HepG2 (cell line): ENCODE measurements around the gene PRRT1B. TPM values are rescaled to one million over a fixed set of nuclear protein-coding genes. Genes with fewer than 3 reads are reported as not detected.

ENCODE experiments used
- ATF7-NPFF ChIP-seq: sonication (generic); formaldehyde crosslinking; IDR thresholded peaks from 2 replicates; pipeline ENCODE4 v1.8.1; 2023; ENCODE audit warnings: mild to moderate bottlenecking, low read depth, missing genetic modification reagents, moderate library complexity
- BRCA1 ChIP-seq: sonication (generic); formaldehyde crosslinking; IDR thresholded peaks from 2 replicates; pipeline ENCODE4 v1.4.0; 2020; ENCODE audit warnings: missing genetic modification reagents
- DNMT3B ChIP-seq: conservative IDR thresholded peaks from 2 replicates; pipeline ENCODE4 v1.6.1; 2016; ENCODE audit warnings: missing biosample characterization, control low read depth
- DPF2 ChIP-seq: sonication (generic); formaldehyde crosslinking; IDR thresholded peaks from 2 replicates; pipeline ENCODE4 v1.4.0; 2020; ENCODE audit warnings: mild to moderate bottlenecking, low read depth, missing genetic modification reagents, borderline replicate concordance
- HDAC1 ChIP-seq: sonication (generic); formaldehyde crosslinking; IDR thresholded peaks from 2 replicates; pipeline ENCODE4 v1.5.1; 2020; ENCODE audit warnings: mild to moderate bottlenecking, missing genetic modification reagents
- HMG20A ChIP-seq: IDR thresholded peaks from 2 replicates; pipeline ENCODE4 v1.6.1; 2016; ENCODE audit warnings: borderline replicate concordance
- KAT8 ChIP-seq: IDR thresholded peaks from 2 replicates; pipeline ENCODE4 v1.6.1; 2016; ENCODE audit warnings: missing genetic modification reagents, missing compliant biosample characterization
- KDM3A ChIP-seq: IDR thresholded peaks from 2 replicates; pipeline ENCODE4 v1.6.1; 2018; ENCODE audit warnings: low read depth, missing compliant biosample characterization
- KMT2A ChIP-seq: sonication (generic); formaldehyde crosslinking; IDR thresholded peaks from 2 replicates; pipeline ENCODE4 v1.4.0; 2020; ENCODE audit warnings: missing genetic modification reagents
- MTF2 ChIP-seq: sonication (generic); formaldehyde crosslinking; IDR thresholded peaks from 2 replicates; pipeline ENCODE4 v1.5.0; 2020; ENCODE audit warnings: missing genetic modification reagents, borderline replicate concordance
- RBAK ChIP-seq: sonication (generic); formaldehyde crosslinking; IDR thresholded peaks from 2 replicates; pipeline ENCODE4 v1.5.1; 2020; ENCODE audit warnings: mild to moderate bottlenecking, missing genetic modification reagents
- REPIN1 ChIP-seq: sonication (generic); formaldehyde crosslinking; IDR thresholded peaks from 2 replicates; pipeline ENCODE4 v1.8.0; 2022; ENCODE audit warnings: missing genetic modification reagents, low read depth, mild to moderate bottlenecking, borderline replicate concordance
- RORA ChIP-seq: sonication (generic); formaldehyde crosslinking; IDR thresholded peaks from 2 replicates; pipeline ENCODE4 v1.5.0; 2020; ENCODE audit warnings: mild to moderate bottlenecking, missing genetic modification reagents, moderate library complexity
- SAP130 ChIP-seq: IDR thresholded peaks from 2 replicates; pipeline ENCODE4 v1.6.1; 2016; ENCODE audit warnings: low read depth
- SOX13 ChIP-seq, 3 experiments: fragments of 450-650 bp in 1 of 3; sonication (generic) in 1 of 3; formaldehyde crosslinking in 1 of 3; IDR thresholded peaks in 2 of 3; conservative IDR thresholded peaks in 1 of 3; 2 replicates each; pipeline versions ENCODE4 v1.5.0 to v1.6.1; 2016 to 2020; ENCODE audit warnings: antibody characterized with exemption in 1 of 3, mild to moderate bottlenecking in 1 of 3, missing compliant biosample characterization in 1 of 3, missing genetic modification reagents in 1 of 3, moderate library complexity in 1 of 3
- SUZ12 ChIP-seq: fragments of 150-350 bp; IDR thresholded peaks from 2 replicates; pipeline ENCODE4 v1.6.1; 2014; ENCODE audit warnings: low read depth, low read length
- TEAD3 ChIP-seq: optimal IDR thresholded peaks from 2 replicates; pipeline ENCODE3; 2016; ENCODE audit warnings: borderline replicate concordance
- TEF ChIP-seq: sonication (generic); formaldehyde crosslinking; IDR thresholded peaks from 2 replicates; pipeline ENCODE4 v1.5.0; 2020; ENCODE audit warnings: missing genetic modification reagents
- ZNF253 ChIP-seq: sonication (generic); formaldehyde crosslinking; IDR thresholded peaks from 2 replicates; pipeline ENCODE4 v1.8.0; 2022; ENCODE audit warnings: mild to moderate bottlenecking, missing genetic modification reagents, borderline replicate concordance
- ZNF296 ChIP-seq: sonication (generic); formaldehyde crosslinking; conservative IDR thresholded peaks from 2 replicates; pipeline ENCODE4 v1.5.0; 2020; ENCODE audit warnings: mild to moderate bottlenecking, missing genetic modification reagents
- ZNF326 ChIP-seq: sonication (generic); formaldehyde crosslinking; IDR thresholded peaks from 2 replicates; pipeline ENCODE4 v1.4.0; 2020; ENCODE audit warnings: missing genetic modification reagents, borderline replicate concordance
- ZNF460 ChIP-seq: sonication (generic); formaldehyde crosslinking; IDR thresholded peaks from 2 replicates; pipeline ENCODE4 v1.5.1; 2020; ENCODE audit warnings: missing genetic modification reagents, mild to moderate bottlenecking, borderline replicate concordance
- ZNF557 ChIP-seq: sonication (generic); formaldehyde crosslinking; IDR thresholded peaks from 2 replicates; pipeline ENCODE4 v1.4.0; 2020; ENCODE audit warnings: missing genetic modification reagents
- ZNF597 ChIP-seq: sonication (generic); formaldehyde crosslinking; IDR thresholded peaks from 2 replicates; pipeline ENCODE4 v1.5.0; 2020; ENCODE audit warnings: missing genetic modification reagents
- ZSCAN25 ChIP-seq: sonication (generic); formaldehyde crosslinking; IDR thresholded peaks from 2 replicates; pipeline ENCODE4 v1.8.0; 2022; ENCODE audit warnings: mild to moderate bottlenecking, missing genetic modification reagents
- polyA plus RNA-seq, 8 experiments: library from polyadenylated mRNA; depleted of rRNA in 3 of 8; stranded (reverse) in 7 of 8; unstranded in 1 of 8; fragments of >200 nt; fragmentation: Illumina TruSeq in 4 of 8; extraction: Trizol in 4 of 8; gene quantifications; 2 replicates each; pipeline versions ENCODE4 v1.2.1 to v1.2.3, GENCODE V29; 2011 to 2016; ENCODE audit warnings: low read depth in 4 of 8, missing spikeins in 1 of 8, mixed read lengths in 1 of 8; ENCODE audit not compliant: insufficient read depth in 1 of 8
- total RNA-seq, 5 experiments: library from RNA; depleted of rRNA; stranded (reverse); fragments of >200 nt; fragmentation: Illumina TruSeq; extraction: Trizol; gene quantifications; 2 replicates each; pipeline ENCODE4 v1.2.3, GENCODE V29; 2016; ENCODE audit warnings: low read depth in 1 of 5
- TF ChIP-seq, protein P1 (sequence below): sonication (generic); formaldehyde crosslinking; IDR thresholded peaks from 2 replicates; pipeline ENCODE4 v1.8.0; 2022; ENCODE audit warnings: mild to moderate bottlenecking, missing genetic modification reagents, borderline replicate concordance
- TF ChIP-seq, protein P2 (sequence below): IDR thresholded peaks from 2 replicates; pipeline ENCODE4 v1.6.1; 2016; ENCODE audit warnings: control low read depth

PRRT1B gene
- total and polyA plus RNA-seq, 2 of the 13 experiments (the other 11 are each of a cell fraction or from before 2014, with no cell fraction given): not detected

DNA sequence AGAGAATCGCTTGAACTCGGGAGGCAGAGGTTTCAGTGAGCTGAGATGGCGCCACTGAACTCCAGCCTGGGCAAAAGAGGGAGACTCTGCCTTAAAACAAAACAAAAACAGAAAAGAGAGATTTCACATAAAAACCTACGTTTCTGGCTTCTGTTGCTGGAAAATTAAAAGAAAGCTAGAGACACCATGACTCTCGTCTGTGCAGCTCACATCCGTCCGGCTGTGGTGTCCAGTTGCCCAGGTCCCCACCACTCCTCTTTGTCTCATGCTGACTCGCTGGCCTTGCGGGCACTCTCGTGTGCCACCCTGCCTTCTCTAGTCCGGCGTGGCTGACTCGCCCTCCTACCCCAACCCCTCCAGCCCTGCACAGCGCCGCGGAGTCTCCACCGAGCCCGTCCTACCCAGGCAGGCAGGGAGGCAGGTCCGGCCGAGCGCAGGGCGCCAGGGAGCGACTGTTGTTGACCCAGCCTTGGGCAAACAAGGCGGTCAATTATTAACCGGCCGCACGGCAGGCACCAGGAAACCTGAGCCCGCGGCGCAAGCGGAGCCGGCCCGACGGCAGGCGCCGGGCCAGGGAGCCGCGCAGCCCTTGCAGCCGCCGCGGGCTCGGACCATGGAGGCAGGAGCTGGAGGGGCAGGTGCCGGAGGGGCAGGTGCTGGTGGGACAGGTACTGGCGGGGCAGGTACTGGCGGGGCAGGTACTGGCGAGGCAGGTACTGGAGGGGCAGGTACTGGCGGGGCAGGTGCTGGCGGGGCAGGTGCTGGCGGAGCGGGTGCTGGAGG is at the start of gene PRRT1B (continued):
- TF ChIP-seq, protein P1, sequence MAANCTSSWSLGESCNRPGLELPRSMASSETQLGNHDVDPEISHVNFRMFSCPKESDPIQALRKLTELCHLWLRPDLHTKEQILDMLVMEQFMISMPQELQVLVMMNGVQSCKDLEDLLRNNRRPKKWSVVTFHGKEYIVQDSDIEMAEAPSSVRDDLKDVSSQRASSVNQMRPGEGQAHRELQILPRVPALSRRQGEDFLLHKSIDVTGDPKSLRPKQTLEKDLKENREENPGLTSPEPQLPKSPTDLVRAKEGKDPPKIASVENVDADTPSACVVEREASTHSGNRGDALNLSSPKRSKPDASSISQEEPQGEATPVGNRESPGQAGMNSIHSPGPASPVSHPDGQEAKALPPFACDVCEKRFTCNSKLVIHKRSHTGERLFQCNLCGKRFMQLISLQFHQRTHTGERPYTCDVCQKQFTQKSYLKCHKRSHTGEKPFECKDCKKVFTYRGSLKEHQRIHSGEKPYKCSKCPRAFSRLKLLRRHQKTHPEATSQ (CRISPR knock-in tag): no peak; the same call in 1 of the 2 replicates
- TF ChIP-seq ZNF597 (CRISPR knock-in tag) (no peak), TEF (CRISPR knock-in tag) (no peak), KAT8 (CRISPR knock-in tag) (peak; percentile 39; the same call in 1 of the 2 replicates), RBAK (CRISPR knock-in tag) (no peak), ZSCAN25 (CRISPR knock-in tag) (peak; percentile 87), TEAD3 (CRISPR knock-in tag) (peak; percentile 51), HDAC1 (peak; percentile 84), RORA (CRISPR knock-in tag) (no peak), ATF7-NPFF (CRISPR knock-in tag) (0 out of 2 replicates have a peak, but pooled peaks have one; percentile 74), MTF2 (CRISPR knock-in tag) (peak; percentile 66; the same call in 1 of the 2 replicates), DPF2 (CRISPR knock-in tag) (peak; percentile 80), ZNF557 (CRISPR knock-in tag) (no peak), KDM3A (CRISPR knock-in tag) (peak; percentile 90), ZNF253 (CRISPR knock-in tag) (no peak), HMG20A (CRISPR knock-in tag) (peak; percentile 68; the same call in 1 of the 2 replicates), ZNF460 (CRISPR knock-in tag) (no peak; the same call in 1 of the 2 replicates), ZNF326 (CRISPR knock-in tag) (no peak), DNMT3B (CRISPR knock-in tag) (no peak), BRCA1 (CRISPR knock-in tag) (no peak), SOX13 (IDR thresholded peaks at IDR 0.05) (no peak), SOX13 (CRISPR knock-in tag; conservative IDR thresholded peaks at IDR 0.05 in 1 of 2, IDR thresholded peaks at IDR 0.05 in 1 of 2) (peak in 1 of 2 experiments; percentile 83; a peak in 2 of 4 replicates), SAP130 (CRISPR knock-in tag) (peak; percentile 89), SUZ12 (no peak), REPIN1 (peak; percentile 74; the same call in 1 of the 2 replicates), KMT2A (CRISPR knock-in tag) (peak; percentile 71), ZNF296 (CRISPR knock-in tag) (no peak)
- TF ChIP-seq, protein P2, sequence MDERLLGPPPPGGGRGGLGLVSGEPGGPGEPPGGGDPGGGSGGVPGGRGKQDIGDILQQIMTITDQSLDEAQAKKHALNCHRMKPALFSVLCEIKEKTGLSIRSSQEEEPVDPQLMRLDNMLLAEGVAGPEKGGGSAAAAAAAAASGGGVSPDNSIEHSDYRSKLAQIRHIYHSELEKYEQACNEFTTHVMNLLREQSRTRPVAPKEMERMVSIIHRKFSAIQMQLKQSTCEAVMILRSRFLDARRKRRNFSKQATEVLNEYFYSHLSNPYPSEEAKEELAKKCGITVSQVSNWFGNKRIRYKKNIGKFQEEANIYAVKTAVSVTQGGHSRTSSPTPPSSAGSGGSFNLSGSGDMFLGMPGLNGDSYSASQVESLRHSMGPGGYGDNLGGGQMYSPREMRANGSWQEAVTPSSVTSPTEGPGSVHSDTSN (CRISPR knock-in tag): no peak
